NCI-H526 treated with DMSO at 0.1 percent for 48 hours (cell line): ENCODE measurements around the gene SUGCT.
"Not testable (repeated sequence)": the region's sequence is repeated elsewhere in the genome, so short reads cannot be mapped to it uniquely, and the experiment has no call there.

Source experiments
- DNase-seq: peaks from one replicate; lab custom pipeline; 2025; lab: John Stamatoyannopoulos, UW

Gene SUGCT

GRCh38 chr7:40202851-40203250 lies 68.0 kb downstream of the SUGCT start:
- no peak for DNase-seq

- DNase-seq: no peak
Observed at GRCh38 chr7:40204581-40204980, 69.8 kb downstream of the SUGCT start.

- DNase-seq: no peak
Observed at GRCh38 chr7:40205992-40206391, 71.2 kb downstream of the SUGCT start.

GRCh38 chr7:40211276-40212003 lies 76.6 kb downstream of the SUGCT start:
- DNase-seq: no peak

DNA sequence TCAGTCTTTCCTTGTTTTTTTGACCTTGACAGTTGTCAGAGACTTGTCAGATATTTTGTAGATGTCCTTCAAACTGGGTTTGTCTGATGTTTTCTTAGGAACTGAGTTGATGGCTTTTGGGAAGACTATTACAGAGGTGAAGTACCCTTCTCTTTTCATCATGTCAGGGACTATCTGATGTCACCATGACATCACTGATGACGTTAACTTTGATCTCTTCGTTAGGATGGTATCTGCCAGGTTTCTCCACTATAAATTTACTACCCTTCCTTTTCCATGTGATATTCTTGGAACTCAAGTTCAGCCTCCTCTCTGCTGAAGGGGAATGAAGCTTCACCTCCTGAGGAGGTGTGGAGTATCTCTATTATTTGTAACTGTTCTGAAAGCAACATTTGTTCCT lies 78.5 kb downstream of the SUGCT start:
- DNase-seq: no peak

DNA sequence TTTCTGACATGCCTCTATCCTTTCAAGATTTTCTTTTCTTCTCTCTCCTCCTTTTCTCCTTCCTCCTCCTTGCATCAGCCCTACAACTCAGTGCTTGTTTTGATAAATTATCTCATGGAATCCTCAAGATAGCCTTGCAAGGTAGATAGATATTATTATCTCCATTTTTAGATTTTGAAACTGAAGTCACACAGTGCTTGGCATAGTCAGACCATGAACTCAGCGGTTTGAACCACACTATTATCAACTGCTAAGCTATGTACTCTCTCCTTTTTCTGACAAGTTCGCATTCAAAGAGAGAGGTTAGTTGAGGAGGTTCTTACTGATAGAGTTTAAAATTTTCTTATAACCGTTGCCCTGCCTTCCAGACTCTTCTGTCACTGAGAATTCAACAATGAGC lies 79.1 kb downstream of the SUGCT start:
- DNase-seq: no peak

DNA sequence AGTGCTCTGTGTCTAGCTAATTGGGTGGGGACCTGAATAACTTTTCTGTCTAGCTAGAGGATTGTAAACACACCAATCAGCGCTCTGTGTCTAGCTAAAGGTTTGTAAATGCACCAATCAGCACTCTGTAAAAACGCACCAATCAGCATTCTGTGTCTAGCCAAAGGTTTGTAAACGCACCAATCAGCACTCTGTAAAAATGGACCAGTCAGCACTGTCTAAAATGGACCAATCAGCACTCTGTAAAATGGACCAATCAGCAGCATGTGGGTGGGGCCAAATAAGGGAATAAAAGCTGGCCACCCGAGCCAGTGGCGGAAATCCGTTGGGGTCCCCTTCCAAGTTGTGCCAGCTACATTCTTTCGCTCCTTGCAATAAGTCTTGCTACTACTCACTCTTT lies 83.8 kb downstream of the SUGCT start:
- not testable (repeated sequence) for DNase-seq

GRCh38 chr7:40219917-40220316 lies 85.1 kb downstream of the SUGCT start:
- no peak for DNase-seq

GRCh38 chr7:40220421-40220911 lies 85.7 kb downstream of the SUGCT start:
- no peak for DNase-seq

DNA sequence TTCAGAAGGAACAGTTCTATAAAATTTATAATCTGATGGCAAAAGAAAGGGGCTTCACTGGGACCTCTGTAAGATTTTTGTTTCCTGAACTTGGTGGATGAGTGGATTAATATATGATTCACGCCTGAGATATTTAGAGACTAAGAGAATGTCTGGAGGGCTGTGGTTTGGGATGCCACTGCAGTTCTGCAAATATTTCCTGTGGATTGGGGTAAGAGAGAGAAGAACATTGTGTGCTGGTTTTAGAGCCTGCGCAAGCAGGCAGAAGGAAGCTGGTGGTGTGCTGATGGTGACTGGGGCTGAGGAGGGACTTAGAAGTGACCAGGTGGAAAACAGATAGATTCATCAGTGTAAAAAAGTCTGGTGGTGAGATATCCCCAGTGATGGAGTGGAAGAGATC lies 87.0 kb downstream of the SUGCT start:
- DNase-seq: no peak

DNA sequence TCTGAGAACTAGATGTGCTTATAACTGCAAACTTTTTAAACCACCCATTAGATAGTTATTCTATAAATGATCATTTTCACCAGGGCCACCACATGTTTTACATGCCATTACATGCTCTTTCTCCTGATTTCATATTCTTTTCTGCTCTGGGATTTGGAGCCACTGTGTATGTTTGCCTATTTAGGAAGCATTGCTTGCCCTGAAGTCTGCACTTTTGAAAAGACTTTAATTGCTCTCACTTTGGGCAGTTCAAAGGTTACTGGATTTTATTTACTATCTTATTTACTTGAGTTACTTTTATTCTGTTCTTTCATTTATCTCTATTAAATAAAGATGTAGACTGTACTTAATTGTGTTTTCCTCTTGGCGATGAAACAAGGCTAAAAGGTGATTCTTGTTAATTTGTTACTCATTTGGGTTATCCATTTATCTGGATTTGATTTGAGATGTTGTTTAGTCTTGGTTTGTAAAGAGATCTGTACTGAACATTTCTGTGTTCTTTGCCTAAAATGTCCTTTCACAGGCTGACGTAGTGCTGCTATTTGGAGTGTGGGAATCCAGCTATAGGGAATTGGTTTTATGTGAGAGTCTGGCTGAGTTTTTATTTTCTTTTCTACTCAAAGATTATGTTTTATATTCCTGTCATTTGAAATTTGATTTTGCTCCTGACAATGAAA lies 88.8 kb downstream of the SUGCT start:
- no peak for DNase-seq

DNA sequence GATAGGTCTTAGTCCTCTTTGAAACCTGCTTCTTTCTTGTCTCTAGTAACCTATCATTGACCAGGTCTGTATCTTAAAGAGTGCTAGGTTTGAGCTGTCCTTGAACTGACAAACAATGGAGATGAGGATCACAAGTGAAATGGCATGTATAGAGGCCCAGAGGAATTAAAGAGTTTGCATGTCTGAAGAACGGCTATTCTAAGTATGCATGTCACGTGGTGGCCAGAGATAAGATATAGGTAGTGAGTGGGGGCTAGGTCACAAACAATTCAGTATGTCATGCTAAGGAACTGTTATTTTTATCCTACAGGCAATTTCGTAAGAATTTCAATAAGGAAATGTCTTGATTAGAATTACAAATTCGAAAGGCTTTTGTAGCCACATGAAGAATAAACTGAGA lies 95.3 kb downstream of the SUGCT start:
- no peak for DNase-seq

DNA sequence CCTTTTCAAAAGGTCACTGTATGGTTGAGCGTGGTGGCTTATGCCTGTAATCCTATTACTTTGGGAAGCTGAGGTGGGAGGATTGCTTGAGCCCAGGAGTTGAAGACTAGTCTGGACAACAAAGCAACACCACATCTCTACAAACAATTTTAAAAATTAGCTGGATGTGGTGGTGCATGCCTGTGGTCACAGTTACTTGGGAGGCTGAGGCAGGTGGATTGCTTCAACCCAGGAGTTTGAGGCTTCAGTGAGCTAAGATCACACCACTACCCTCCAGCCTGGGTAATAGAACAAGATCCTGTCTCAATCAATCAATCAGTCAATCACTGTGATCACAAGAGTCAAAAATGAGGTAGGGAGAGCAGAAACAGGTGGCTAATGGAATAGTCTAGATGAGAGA lies 97.0 kb downstream of the SUGCT start:
- DNase-seq: no peak

DNA sequence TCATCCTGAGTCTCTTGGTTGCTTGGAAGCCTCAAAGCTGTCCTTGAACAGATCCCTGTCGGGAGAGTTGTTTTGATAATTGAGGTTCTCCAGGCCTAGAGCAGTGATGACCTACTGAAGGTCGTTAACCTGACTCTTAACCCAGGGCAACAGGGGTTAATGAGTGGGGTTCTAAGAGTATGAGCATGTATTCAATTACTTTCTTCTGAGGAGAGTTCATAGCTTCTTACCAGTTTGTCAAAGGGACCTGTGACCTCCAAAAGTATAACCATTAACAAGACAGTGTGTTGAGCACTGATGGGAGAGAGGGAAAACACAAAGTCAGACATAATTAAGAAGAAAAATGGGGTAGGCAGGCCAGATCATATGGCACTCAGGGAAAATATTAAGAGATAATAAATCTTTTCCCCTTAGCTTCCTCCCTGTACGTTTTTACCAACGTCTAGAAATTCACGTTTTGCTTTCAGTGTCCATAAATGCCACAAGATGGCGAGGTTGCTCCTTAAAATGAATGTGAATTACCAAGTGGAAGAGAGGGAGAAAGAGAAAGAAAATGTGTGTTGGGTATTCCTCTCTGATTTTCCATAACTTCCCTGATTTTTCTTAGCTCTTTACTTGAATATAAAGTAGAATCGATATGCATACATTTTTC lies 97.6 kb downstream of the SUGCT start:
- no peak for DNase-seq

- no peak for DNase-seq
Observed at GRCh38 chr7:40234046-40234445, 99.2 kb downstream of the SUGCT start.

GRCh38 chr7:40234666-40235065 lies 99.9 kb downstream of the SUGCT start:
- no peak for DNase-seq

DNA sequence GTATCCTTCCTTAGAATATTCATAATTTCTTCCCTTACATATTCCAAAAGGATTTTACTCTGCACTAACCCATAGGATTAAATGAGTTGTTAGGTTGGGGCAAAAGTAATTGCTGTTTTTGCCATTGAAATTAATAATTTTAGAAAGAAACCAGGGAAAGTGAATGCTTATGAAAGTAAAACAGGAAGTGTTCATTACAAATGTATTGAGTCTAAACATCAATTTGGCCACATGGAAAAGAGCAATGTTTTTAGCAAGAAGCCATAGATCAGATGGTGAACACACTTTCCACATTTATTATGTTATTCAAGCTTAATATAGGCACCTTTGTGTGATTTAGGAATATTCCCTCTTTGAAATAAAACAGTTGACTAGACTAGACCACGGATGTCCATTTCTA lies 102.9 kb downstream of the SUGCT start:
- DNase-seq: no peak

- peak; percentile 4 for DNase-seq
Observed at GRCh38 chr7:40239755-40240303, 105.0 kb downstream of the SUGCT start.

GRCh38 chr7:40243076-40243475 lies 108.3 kb downstream of the SUGCT start:
- DNase-seq: no peak

DNA sequence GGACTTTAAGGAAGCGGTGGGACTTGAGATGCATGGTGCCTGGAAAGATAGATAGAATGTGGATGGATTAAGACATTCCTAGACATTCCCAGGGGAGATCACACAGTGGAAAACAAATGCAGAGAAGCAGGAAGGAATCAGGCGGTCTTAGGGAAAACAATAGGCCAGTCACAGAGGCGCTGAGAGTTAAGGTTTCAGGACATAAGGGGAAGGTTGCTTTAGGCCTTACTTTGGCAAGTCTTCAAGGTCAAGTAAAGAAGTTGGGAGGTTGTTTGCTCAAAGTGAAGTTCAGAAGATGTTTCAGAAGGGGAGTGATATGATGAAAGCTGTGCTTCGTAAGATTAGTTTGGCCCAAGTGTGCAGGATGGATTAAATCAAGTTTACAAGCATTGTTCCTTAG lies 109.4 kb downstream of the SUGCT start:
- DNase-seq: no peak

- no peak for DNase-seq
Observed at GRCh38 chr7:40248681-40249080, 113.9 kb downstream of the SUGCT start.

DNA sequence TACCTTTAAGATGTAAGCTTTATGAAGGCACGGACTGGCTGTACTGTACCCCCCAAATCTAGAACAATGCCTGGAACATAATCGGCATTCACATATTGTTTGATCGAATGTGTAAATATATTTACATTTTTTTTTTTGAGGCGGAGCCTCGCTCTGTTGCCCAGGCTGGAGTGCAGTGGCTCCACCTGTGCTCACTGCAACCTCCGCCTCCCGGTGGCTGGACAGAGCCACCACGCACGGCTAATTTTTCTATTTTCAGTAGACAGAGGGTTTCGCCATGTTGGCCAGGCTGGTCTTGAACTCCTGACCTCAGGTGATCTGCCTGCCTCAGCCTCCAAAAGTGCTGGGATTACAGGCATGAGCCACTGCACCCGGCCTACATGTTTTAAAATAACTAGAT lies 118.6 kb downstream of the SUGCT start:
- DNase-seq: not testable (repeated sequence)
